Activated T-cell treated with anti-CD3 and anti-CD28 coated beads for 4 hours (primary cell): ENCODE data around the gene FGF18.

Source experiments
- DNase-seq: peaks from one replicate; pipeline ENCODE4 v3.0.0-alpha.2; 2020

The FGF18 gene

DNA sequence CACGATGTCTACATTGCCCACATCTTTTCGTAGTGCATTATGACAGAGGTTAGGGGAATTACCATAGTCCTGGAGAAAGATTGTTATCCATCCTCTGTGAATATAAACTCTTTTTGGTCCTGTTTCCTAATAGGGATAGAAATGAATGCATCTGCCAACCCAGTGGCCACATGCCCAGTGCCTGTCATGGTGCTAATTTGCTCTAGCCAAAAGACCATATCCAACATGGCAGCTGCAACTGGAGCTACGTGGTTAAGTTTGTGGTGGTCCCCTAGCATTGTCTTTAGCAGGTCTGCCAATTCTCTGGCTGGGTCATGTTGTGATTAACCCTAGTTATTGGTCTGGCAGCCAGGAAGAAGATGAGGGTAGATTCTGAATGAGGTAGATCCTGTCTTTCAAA, 87.5 kb downstream of the FGF18 start:
- DNase-seq = no peak
